ENCODE measurements around the gene GPER1. TPM values are rescaled to one million over a fixed set of nuclear protein-coding genes. Genes with fewer than 3 reads are reported as not detected.
A peak's percentile ranks its signal among the peaks of the same experiment; 100 is the strongest.
"Not testable (repeated sequence)": the region's sequence is repeated elsewhere in the genome, so short reads cannot be mapped to it uniquely, and the experiment has no call there.

The GPER1 gene
- total RNA-seq, 2 donors from 2014 or later, result 4.6 to 6.9 TPM

- peaks cover 0 to 18% of the 10 kb centered on the region in 2 donors for H3K4me1 ChIP-seq
- no peaks in the 10 kb centered on the region for H3K36me3 ChIP-seq
- no peak for TF ChIP-seq CTCF (IDR thresholded peaks at IDR 0.05)
- H3K9me3 ChIP-seq, result peaks cover 0 to 4% of the 10 kb centered on the region in 2 donors
- H3K27me3 ChIP-seq, result no peaks in the 10 kb centered on the region
- H3K27ac ChIP-seq, result peak overlapping the region in 1 of 2 donors; percentile 78
- H3K4me3 ChIP-seq, result peak overlapping the region; percentile 70 to 79
- no peak for DNase-seq (ENCODE audit: low spot score)
These were observed 49.1 kb downstream of the GPER1 start for GRCh38 chr7:1136841-1137516.

GRCh38 chr7:1137517-1138167, 49.7 kb downstream of the GPER1 start:
- Histone ChIP-seq H3K4me1 (peaks cover 0 to 18% of the 10 kb centered on the region in 2 donors), H3K27me3 (no peaks in the 10 kb centered on the region), H3K9me3 (no peaks in the 10 kb centered on the region), H3K36me3 (no peaks in the 10 kb centered on the region), H3K4me3 (peak overlapping the region; percentile 70 to 79), H3K27ac (peak overlapping the region; percentile 78 to 88)
- no peak for DNase-seq (ENCODE audit: low spot score)
- no peak for TF ChIP-seq CTCF (IDR thresholded peaks at IDR 0.05)

- no peak for TF ChIP-seq CTCF (IDR thresholded peaks at IDR 0.05)
- peaks cover 0 to 26% of the 10 kb centered on the region in 2 donors for H3K4me1 ChIP-seq
- DNase-seq (ENCODE audit: low spot score), result no peak
- H3K4me3 ChIP-seq, result no peak overlapping the region
- no peaks in the 10 kb centered on the region for H3K9me3 ChIP-seq
- H3K36me3 ChIP-seq, result no peaks in the 10 kb centered on the region
- H3K27me3 ChIP-seq, result no peaks in the 10 kb centered on the region
- H3K27ac ChIP-seq, result no peak overlapping the region
These were observed 52.7 kb downstream of the GPER1 start for GRCh38 chr7:1140476-1141104.

- no peaks in the 10 kb centered on the region for H3K36me3 ChIP-seq
- H3K27me3 ChIP-seq, result no peaks in the 10 kb centered on the region
- no peak overlapping the region for H3K27ac ChIP-seq
These were observed 53.7 kb downstream of the GPER1 start for GRCh38 chr7:1141651-1142050.

GRCh38 chr7:1142051-1142635, 54.2 kb downstream of the GPER1 start:
- no peak overlapping the region for H3K4me3 ChIP-seq
- no peak for DNase-seq (ENCODE audit: low spot score)
- TF ChIP-seq CTCF (IDR thresholded peaks at IDR 0.05), result no peak
- no peaks in the 10 kb centered on the region for H3K27me3 ChIP-seq
- H3K36me3 ChIP-seq, result no peaks in the 10 kb centered on the region
- H3K27ac ChIP-seq, result no peak overlapping the region
- peaks cover 0 to 20% of the 10 kb centered on the region in 2 donors for H3K4me1 ChIP-seq
- no peaks in the 10 kb centered on the region for H3K9me3 ChIP-seq

More at GRCh38 chr7:1141651-1142050, 53.7 kb downstream of the GPER1 start:
- H3K4me3 ChIP-seq, result no peak overlapping the region
- no peaks in the 10 kb centered on the region for H3K9me3 ChIP-seq
- no peak for DNase-seq (ENCODE audit: low spot score)
- no peak for TF ChIP-seq CTCF (IDR thresholded peaks at IDR 0.05)
- H3K4me1 ChIP-seq, result peaks cover 0 to 25% of the 10 kb centered on the region in 2 donors

GRCh38 chr7:1143031-1143430, 55.1 kb downstream of the GPER1 start:
- not testable (repeated sequence) for H3K27ac ChIP-seq; H3K36me3 ChIP-seq; DNase-seq (ENCODE audit: low spot score); H3K9me3 ChIP-seq; H3K27me3 ChIP-seq; H3K4me3 ChIP-seq
- peaks cover 0 to 14% of the 10 kb centered on the region in 2 donors for H3K4me1 ChIP-seq
